Muscle layer of duodenum (tissue), 2 donors: Measurements from ENCODE around the gene DLG2.

Experiments used
- H3K27ac ChIP-seq: one replicate; pipeline ENCODE4 v1.7.0; 2013; ENCODE audit warnings: mild to moderate bottlenecking, low read length
- H3K27me3 ChIP-seq: one replicate; pipeline ENCODE4 v1.7.0; 2013; ENCODE audit warnings: low read depth, mild to moderate bottlenecking, control low read depth, low read length
- H3K36me3 ChIP-seq, 2 donors: one replicate each; pipeline ENCODE4 v1.7.0; 2013; ENCODE audit warnings: low read length in 2 of 2, control low read depth in 1 of 2, mild to moderate bottlenecking in 1 of 2; ENCODE audit not compliant: insufficient read depth in 2 of 2, control insufficient read depth in 1 of 2
- H3K4me1 ChIP-seq, 2 donors: one replicate each; pipeline ENCODE4 v1.7.0; 2013; ENCODE audit warnings: low read length in 2 of 2, mild to moderate bottlenecking in 2 of 2, control low read depth in 1 of 2, moderate library complexity in 1 of 2; ENCODE audit not compliant: insufficient read depth in 2 of 2, control insufficient read depth in 1 of 2
- H3K4me3 ChIP-seq, 2 donors: one replicate each; pipeline ENCODE4 v1.7.0; 2013; ENCODE audit warnings: low read length in 2 of 2, low read depth in 1 of 2, mild to moderate bottlenecking in 1 of 2
- H3K9me3 ChIP-seq, 2 donors: one replicate each; pipeline ENCODE4 v1.7.0; 2013; ENCODE audit warnings: low read length in 2 of 2, control low read depth in 1 of 2, mild to moderate bottlenecking in 1 of 2; ENCODE audit not compliant: control insufficient read depth in 1 of 2
- donor health status: healthy.

DLG2 gene

DNA sequence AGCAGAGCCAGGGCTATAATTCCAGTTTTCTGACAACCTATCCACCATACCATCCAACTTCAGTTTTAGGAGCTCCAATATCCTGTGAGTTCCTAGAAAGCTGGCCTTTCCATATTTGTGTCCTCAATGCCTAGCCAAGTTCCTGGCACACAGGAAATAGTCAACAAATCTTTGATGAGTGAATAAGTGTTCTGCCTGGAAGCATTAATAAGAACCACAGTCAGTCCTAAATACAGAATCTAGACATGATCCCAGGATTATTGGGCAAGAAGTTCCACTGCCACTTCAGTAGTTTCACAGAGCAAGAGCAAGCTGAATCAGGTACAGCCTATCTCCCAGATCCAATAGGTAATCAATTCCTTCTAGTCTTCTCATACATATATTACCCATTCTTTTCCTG is 942.0 kb downstream of the DLG2 start:
- no peaks in the 10 kb centered on the region for H3K9me3 ChIP-seq
- H3K4me1 ChIP-seq = no peaks in the 10 kb centered on the region
- no peaks in the 10 kb centered on the region for H3K27me3 ChIP-seq
- H3K36me3 ChIP-seq = no peaks in the 10 kb centered on the region
- no peak overlapping the region for H3K4me3 ChIP-seq
- no peak overlapping the region for H3K27ac ChIP-seq

DNA sequence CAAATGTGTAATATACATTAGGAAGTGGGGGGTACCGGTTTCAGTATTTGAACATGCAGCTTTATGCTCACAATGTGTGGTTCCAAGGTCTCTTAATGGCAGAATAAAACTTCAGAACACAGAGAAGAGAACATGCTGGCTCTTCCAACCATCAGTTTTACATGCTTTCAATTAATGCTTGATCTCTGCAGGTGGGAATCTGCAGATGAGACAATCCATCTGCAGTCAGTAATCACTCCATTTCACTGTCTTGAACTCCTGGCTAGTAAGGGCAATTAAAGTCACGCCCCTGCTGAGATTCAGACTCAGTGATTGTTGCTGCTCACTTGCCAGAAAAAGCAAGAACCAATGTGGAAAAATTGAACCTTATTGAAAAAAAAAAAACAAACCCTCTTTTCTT is 945.7 kb downstream of the DLG2 start:
- Histone ChIP-seq H3K27me3 (no peaks in the 10 kb centered on the region), H3K4me1 (no peaks in the 10 kb centered on the region), H3K27ac (no peak overlapping the region), H3K36me3 (no peaks in the 10 kb centered on the region), H3K4me3 (no peak overlapping the region), H3K9me3 (no peaks in the 10 kb centered on the region)

GRCh38 chr11:84675396-84676025 is 951.6 kb downstream of the DLG2 start:
- no peak overlapping the region for H3K27ac ChIP-seq

DNA sequence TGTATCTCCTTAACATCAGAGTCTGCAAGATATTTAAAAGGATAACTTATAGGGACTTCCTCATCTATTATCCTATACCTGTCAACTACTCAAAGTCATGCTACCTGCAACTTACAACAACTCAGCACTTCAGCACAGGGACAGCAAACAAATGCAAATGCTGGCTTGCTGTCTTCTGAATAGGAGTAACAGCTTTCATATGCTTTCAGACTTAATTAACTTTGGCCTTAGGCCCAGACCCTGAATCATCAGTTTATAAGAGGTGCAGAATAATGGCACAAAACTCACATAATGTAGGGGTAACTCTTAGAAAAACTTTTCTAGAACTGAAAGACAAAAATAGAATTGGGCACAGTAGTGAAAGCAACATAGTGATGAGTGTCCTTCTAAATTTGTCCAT is 953.4 kb downstream of the DLG2 start:
- Histone ChIP-seq H3K9me3 (no peaks in the 10 kb centered on the region), H3K4me1 (peaks cover 0 to 5% of the 10 kb centered on the region in 2 donors), H3K27ac (no peak overlapping the region), H3K27me3 (no peaks in the 10 kb centered on the region), H3K36me3 (no peaks in the 10 kb centered on the region), H3K4me3 (no peak overlapping the region)

More at GRCh38 chr11:84675396-84676025, 951.6 kb downstream of the DLG2 start:
- Histone ChIP-seq H3K36me3 (no peaks in the 10 kb centered on the region), H3K27me3 (no peaks in the 10 kb centered on the region), H3K4me1 (peaks cover 0 to 5% of the 10 kb centered on the region in 2 donors), H3K9me3 (no peaks in the 10 kb centered on the region), H3K4me3 (no peak overlapping the region)

DNA sequence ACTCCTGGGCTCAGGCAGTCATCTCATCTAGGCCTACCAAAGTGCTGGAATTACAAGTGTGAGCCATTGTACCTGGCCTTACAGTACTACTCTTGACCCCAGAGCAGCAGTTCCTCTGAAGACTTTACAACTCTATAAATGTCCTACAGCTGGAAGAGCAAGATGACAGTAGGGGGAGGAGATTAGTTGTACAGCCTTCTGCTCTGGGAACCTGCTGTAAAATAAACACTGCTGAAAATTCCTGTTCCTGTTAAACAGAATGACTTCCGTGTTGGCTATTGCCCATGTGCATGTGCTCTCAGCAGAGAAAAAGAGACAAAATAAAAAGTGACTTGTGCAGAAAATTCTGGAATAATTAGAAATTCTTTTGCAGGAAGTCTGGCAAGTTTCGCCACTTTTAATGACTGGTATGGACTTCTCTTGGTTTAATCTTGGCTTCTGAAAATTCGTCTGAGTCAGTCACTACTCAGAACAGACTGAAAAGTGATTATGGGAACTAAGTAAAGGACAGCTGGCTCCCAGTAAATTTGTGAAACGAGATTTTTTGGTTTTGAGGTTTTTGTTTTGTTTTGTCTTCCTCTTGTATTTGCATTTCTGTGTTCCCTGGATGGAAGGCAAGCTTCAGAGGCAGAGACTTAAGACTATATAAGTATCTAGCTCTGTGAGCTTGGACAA is 955.7 kb downstream of the DLG2 start:
- Histone ChIP-seq H3K4me3 (no peak overlapping the region), H3K36me3 (no peaks in the 10 kb centered on the region), H3K27ac (no peak overlapping the region), H3K4me1 (peaks cover 0 to 5% of the 10 kb centered on the region in 2 donors), H3K9me3 (no peaks in the 10 kb centered on the region), H3K27me3 (no peaks in the 10 kb centered on the region)

DNA sequence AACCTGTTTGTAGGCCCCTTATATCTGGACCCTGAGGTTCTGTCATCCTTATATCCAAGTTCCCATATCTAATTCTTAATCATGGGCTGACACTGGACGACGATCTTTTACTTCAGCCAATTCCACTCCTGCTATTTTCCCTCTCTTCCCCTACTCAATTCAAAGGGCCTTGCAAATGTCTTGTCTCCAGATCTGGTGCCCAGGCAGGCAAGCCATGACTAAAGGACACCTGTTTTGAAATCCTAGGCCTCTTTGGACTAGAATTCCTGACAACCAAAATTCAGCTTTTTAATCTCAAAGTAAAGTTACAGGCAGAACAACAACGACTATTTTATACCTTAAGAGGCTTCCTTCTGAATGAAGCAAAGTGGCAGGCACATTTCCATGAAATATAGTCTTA is 963.4 kb downstream of the DLG2 start:
- H3K4me1 ChIP-seq = no peaks in the 10 kb centered on the region
- H3K36me3 ChIP-seq = no peaks in the 10 kb centered on the region
- no peaks in the 10 kb centered on the region for H3K9me3 ChIP-seq
- no peak overlapping the region for H3K27ac ChIP-seq
- no peaks in the 10 kb centered on the region for H3K27me3 ChIP-seq
- no peak overlapping the region for H3K4me3 ChIP-seq

- Histone ChIP-seq H3K27me3 (no peaks in the 10 kb centered on the region), H3K27ac (no peak overlapping the region), H3K4me1 (no peaks in the 10 kb centered on the region), H3K9me3 (no peaks in the 10 kb centered on the region), H3K4me3 (no peak overlapping the region), H3K36me3 (no peaks in the 10 kb centered on the region)
Measured at GRCh38 chr11:84660257-84660977, 966.7 kb downstream of the DLG2 start.

- no peaks in the 10 kb centered on the region for H3K4me1 ChIP-seq
- H3K27ac ChIP-seq = no peak overlapping the region
- no peaks in the 10 kb centered on the region for H3K36me3 ChIP-seq
- H3K9me3 ChIP-seq = no peaks in the 10 kb centered on the region
- no peaks in the 10 kb centered on the region for H3K27me3 ChIP-seq
- H3K4me3 ChIP-seq = no peak overlapping the region
Measured at GRCh38 chr11:84655712-84656111, 971.4 kb downstream of the DLG2 start.

- Histone ChIP-seq H3K27me3 (no peaks in the 10 kb centered on the region), H3K36me3 (no peaks in the 10 kb centered on the region), H3K27ac (no peak overlapping the region), H3K4me1 (no peaks in the 10 kb centered on the region), H3K9me3 (no peaks in the 10 kb centered on the region), H3K4me3 (no peak overlapping the region)
Measured at GRCh38 chr11:84648471-84648870, 978.7 kb downstream of the DLG2 start.

GRCh38 chr11:84645988-84646694 is 981.0 kb downstream of the DLG2 start:
- no peaks in the 10 kb centered on the region for H3K9me3 ChIP-seq
- H3K4me1 ChIP-seq = no peaks in the 10 kb centered on the region
- no peaks in the 10 kb centered on the region for H3K36me3 ChIP-seq
- no peak overlapping the region for H3K4me3 ChIP-seq
- H3K27ac ChIP-seq = no peak overlapping the region
- H3K27me3 ChIP-seq = no peaks in the 10 kb centered on the region

GRCh38 chr11:84642500-84642899 is 984.6 kb downstream of the DLG2 start:
- Histone ChIP-seq H3K36me3 (no peaks in the 10 kb centered on the region), H3K27me3 (no peaks in the 10 kb centered on the region), H3K4me1 (no peaks in the 10 kb centered on the region), H3K27ac (no peak overlapping the region), H3K4me3 (no peak overlapping the region), H3K9me3 (no peaks in the 10 kb centered on the region)
